ENCODE measurements around the gene GRIK1. TPM values are rescaled to one million over a fixed set of nuclear protein-coding genes. Genes with fewer than 3 reads are reported as not detected.

Gene GRIK1
- total and polyA plus RNA-seq, 2 donors (not counting 1 experiment from before 2014, with no cell fraction given), result not detected

DNA sequence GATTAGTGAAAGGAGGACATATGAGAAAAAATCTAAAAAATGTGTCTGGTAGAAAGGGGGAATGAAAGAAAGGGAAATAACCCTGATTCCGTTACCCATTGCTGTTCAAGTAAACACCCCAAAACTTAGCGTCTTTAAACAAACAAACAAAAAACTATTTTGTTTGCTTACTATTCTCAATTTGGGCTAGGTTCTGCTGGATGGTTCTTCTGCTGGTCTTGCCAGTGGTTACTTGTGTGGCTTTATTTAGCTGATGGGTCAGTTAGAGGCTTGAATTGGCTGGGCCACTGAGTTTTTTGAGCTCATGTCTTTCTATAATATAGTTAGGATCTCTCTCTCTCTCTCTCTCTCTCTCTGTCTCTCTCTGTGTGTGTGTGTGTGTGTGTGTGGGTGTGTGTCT, 112.1 kb downstream of the GRIK1 start:
- no peaks in the 10 kb centered on the region for H3K4me1 ChIP-seq (ENCODE audit: control insufficient read depth in 2 of 2, insufficient read depth in 2 of 2, low read length in 2 of 2)
- intact Hi-C loops (cut with micrococcal nuclease), result no loop called here
- Mint-ChIP-seq H3K27me3 (no peaks in the 10 kb centered on the region), H3K9me3 (ENCODE audit: insufficient read depth) (peaks cover 6% of the 10 kb centered on the region), H3K27ac (no peak overlapping the region), H3K4me1 (no peaks in the 10 kb centered on the region), H3K4me3 (no peak overlapping the region)
- H3K27ac ChIP-seq (ENCODE audit: low read length in 2 of 2), result no peak overlapping the region
- H3K4me2 ChIP-seq (replicated peaks; ENCODE audit: low read depth, low read length, poor library complexity, severe bottlenecking), result no peak overlapping the region
- H4K20me1 ChIP-seq (ENCODE audit: control insufficient read depth, insufficient read depth, low read length, poor library complexity, severe bottlenecking), result no peaks in the 10 kb centered on the region
- peaks cover 1 to 12% (median 5%) of the 10 kb centered on the region in 3 donors for H3K9me3 ChIP-seq (ENCODE audit: control extremely low read depth in 1 of 3, control insufficient read depth in 2 of 3, insufficient read depth in 1 of 3, low read length in 2 of 3)
- H3K36me3 ChIP-seq (replicated peaks in 1 of 2; ENCODE audit: control extremely low read depth in 1 of 2, control insufficient read depth in 1 of 2, extremely low read depth in 1 of 2, insufficient read depth in 2 of 2, low read length in 1 of 2), result no peaks in the 10 kb centered on the region
- ChIA-PET POLR2A (no interaction called here), CTCF (no interaction called here)
- WGBS (ENCODE audit: insufficient coverage), result no CpG with 5 or more reads among the region's 2 CpGs
- H3K9ac ChIP-seq (ENCODE audit: low read length), result no peak overlapping the region
- no peak overlapping the region for H3K4me3 ChIP-seq (ENCODE audit: control extremely low read depth in 1 of 5, extremely low read depth in 1 of 5, insufficient read depth in 1 of 5, low read depth in 2 of 5, low read length in 4 of 5)
- no peaks in the 10 kb centered on the region for H3K79me2 ChIP-seq (ENCODE audit: control insufficient read depth, insufficient read depth, low read length)
- no peak for TF ChIP-seq EZH2 (IDR thresholded peaks at IDR 0.05; ENCODE audit: borderline replicate concordance, insufficient read depth, low read depth, low read length, poor library complexity, severe bottlenecking)
- TF ChIP-seq, protein P1, sequence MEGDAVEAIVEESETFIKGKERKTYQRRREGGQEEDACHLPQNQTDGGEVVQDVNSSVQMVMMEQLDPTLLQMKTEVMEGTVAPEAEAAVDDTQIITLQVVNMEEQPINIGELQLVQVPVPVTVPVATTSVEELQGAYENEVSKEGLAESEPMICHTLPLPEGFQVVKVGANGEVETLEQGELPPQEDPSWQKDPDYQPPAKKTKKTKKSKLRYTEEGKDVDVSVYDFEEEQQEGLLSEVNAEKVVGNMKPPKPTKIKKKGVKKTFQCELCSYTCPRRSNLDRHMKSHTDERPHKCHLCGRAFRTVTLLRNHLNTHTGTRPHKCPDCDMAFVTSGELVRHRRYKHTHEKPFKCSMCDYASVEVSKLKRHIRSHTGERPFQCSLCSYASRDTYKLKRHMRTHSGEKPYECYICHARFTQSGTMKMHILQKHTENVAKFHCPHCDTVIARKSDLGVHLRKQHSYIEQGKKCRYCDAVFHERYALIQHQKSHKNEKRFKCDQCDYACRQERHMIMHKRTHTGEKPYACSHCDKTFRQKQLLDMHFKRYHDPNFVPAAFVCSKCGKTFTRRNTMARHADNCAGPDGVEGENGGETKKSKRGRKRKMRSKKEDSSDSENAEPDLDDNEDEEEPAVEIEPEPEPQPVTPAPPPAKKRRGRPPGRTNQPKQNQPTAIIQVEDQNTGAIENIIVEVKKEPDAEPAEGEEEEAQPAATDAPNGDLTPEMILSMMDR (IDR thresholded peaks at IDR 0.05), result no peak
- no peak for DNase-seq
- no peaks in the 10 kb centered on the region for H3K27me3 ChIP-seq (replicated peaks in 1 of 4; ENCODE audit: control extremely low read depth in 1 of 4, control insufficient read depth in 3 of 4, insufficient read depth in 4 of 4, low read length in 3 of 4)
- no peak overlapping the region for H2AFZ ChIP-seq (ENCODE audit: insufficient read depth, low read depth, low read length, poor library complexity, severe bottlenecking)
- ATAC-seq (ENCODE audit: low read depth), result no peak

DNA sequence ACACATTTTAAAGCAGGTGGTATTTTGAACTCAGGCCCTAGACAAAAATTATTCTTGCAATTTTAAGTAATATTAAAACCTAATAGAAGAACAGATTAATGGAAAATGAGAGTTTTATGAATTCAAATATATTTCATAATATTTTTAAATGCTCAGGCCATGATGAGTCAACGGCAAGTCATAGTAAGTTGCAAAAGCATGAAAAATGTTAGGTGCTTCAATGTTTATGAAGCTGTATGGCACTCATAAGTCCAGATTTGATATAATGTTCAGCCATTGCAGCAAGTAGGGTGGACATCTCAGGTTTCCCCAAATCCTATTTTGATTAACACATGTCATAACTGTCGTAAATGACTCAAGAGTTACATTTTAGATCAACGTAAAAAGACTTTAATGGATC, 112.6 kb downstream of the GRIK1 start:
- H3K9ac ChIP-seq (ENCODE audit: low read length), result no peak overlapping the region
- intact Hi-C loops (cut with micrococcal nuclease), result no loop called here
- no peak overlapping the region for H3K27ac ChIP-seq (ENCODE audit: low read length in 2 of 2)
- no peaks in the 10 kb centered on the region for H3K4me1 ChIP-seq (ENCODE audit: control insufficient read depth in 2 of 2, insufficient read depth in 2 of 2, low read length in 2 of 2)
- Mint-ChIP-seq H3K27ac (no peak overlapping the region), H3K27me3 (no peaks in the 10 kb centered on the region), H3K9me3 (ENCODE audit: insufficient read depth) (peaks cover 5% of the 10 kb centered on the region), H3K4me3 (no peak overlapping the region), H3K4me1 (no peaks in the 10 kb centered on the region)
- no peaks in the 10 kb centered on the region for H3K27me3 ChIP-seq (replicated peaks in 1 of 4; ENCODE audit: control extremely low read depth in 1 of 4, control insufficient read depth in 3 of 4, insufficient read depth in 4 of 4, low read length in 3 of 4)
- WGBS (ENCODE audit: insufficient coverage), result no CpG with 5 or more reads among the region's 3 CpGs
- no peak for TF ChIP-seq EZH2 (IDR thresholded peaks at IDR 0.05; ENCODE audit: borderline replicate concordance, insufficient read depth, low read depth, low read length, poor library complexity, severe bottlenecking)
- TF ChIP-seq, protein P1 (IDR thresholded peaks at IDR 0.05), result no peak
- POLR2A ChIA-PET, result no interaction called here
- DNase-seq (no peak), ATAC-seq (ENCODE audit: low read depth) (no peak)
- no peaks in the 10 kb centered on the region for H3K36me3 ChIP-seq (replicated peaks in 1 of 2; ENCODE audit: control extremely low read depth in 1 of 2, control insufficient read depth in 1 of 2, extremely low read depth in 1 of 2, insufficient read depth in 2 of 2, low read length in 1 of 2)
- H2AFZ ChIP-seq (ENCODE audit: insufficient read depth, low read depth, low read length, poor library complexity, severe bottlenecking), result no peak overlapping the region
- no peak overlapping the region for H3K4me2 ChIP-seq (replicated peaks; ENCODE audit: low read depth, low read length, poor library complexity, severe bottlenecking)
- H4K20me1 ChIP-seq (ENCODE audit: control insufficient read depth, insufficient read depth, low read length, poor library complexity, severe bottlenecking), result no peaks in the 10 kb centered on the region
- no peaks in the 10 kb centered on the region for H3K79me2 ChIP-seq (ENCODE audit: control insufficient read depth, insufficient read depth, low read length)
- CTCF ChIA-PET, result no interaction called here
- H3K4me3 ChIP-seq (ENCODE audit: control extremely low read depth in 1 of 5, extremely low read depth in 1 of 5, insufficient read depth in 1 of 5, low read depth in 2 of 5, low read length in 4 of 5), result no peak overlapping the region
- peaks cover 1 to 9% (median 2%) of the 10 kb centered on the region in 3 donors for H3K9me3 ChIP-seq (ENCODE audit: control extremely low read depth in 1 of 3, control insufficient read depth in 2 of 3, insufficient read depth in 1 of 3, low read length in 2 of 3)
